DMS114 treated with DMSO at 0.1 percent for 48 hours (cell line): ENCODE measurements around the gene EEF1AKMT1.
"Not testable (repeated sequence)": the region's sequence is repeated elsewhere in the genome, so short reads cannot be mapped to it uniquely, and the experiment has no call there.

Source experiments
- DNase-seq: peaks from one replicate; lab custom pipeline; 2025; ENCODE audit not compliant: unreplicated experiment; lab: John Stamatoyannopoulos, UW

Gene EEF1AKMT1

DNA sequence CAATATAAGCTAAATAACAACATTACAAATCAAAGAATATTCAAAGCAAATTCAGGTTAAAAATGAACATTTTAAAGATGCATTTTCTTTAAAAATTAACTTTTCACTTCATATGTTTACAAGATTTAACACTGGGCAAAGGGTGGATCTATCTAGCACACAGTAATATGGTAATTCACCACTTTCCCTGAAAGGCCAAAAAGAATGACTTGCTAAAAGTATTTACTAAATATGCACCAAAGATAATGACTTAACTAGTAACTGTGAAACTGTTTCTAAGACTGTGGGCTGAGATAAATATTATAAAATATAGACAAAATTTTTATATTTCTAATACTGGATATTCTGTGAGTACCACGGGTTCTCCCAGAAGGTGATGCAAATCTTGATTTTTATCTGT lies 4.5 kb upstream of the EEF1AKMT1 start:
- DNase-seq = no peak

DNA sequence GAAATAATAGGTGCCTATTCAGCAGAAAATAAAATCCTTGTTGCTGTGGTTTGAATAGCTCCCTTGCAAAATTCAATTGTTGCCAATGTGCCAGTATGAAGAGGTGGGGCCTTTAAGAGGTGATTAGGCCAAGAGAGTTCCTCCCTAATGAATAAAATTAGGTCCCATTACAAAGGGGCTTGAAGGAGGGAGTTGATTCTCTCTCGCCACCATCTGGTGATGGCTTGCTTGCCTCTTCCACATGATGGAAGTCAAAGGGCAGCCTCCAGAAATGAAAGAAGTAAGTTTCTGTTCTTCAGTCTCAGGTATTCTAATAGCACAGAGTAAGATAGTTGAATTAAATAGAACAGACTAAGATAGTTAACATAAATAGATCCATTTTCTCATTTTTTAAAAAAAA lies 3.0 kb upstream of the EEF1AKMT1 start:
- DNase-seq = no peak

DNA sequence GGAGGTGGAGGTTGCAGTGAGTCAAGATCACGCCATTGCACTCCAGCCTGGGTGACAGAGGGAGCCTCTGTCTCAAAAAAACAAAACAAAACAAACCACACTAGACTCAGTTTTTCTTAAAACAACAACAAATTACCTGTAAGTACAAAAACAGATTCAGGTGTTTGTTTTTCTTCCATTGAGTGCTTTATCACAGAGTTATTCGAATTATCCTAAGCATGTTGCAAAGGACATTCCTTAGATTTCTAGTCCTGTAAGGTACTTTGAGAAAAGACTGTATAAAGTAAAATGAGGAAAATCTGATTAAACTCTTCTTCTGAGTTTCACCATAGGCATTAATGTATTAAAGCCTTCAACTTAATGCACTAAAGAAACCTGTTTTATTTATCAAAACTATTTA lies 2.2 kb upstream of the EEF1AKMT1 start:
- no peak for DNase-seq

DNA sequence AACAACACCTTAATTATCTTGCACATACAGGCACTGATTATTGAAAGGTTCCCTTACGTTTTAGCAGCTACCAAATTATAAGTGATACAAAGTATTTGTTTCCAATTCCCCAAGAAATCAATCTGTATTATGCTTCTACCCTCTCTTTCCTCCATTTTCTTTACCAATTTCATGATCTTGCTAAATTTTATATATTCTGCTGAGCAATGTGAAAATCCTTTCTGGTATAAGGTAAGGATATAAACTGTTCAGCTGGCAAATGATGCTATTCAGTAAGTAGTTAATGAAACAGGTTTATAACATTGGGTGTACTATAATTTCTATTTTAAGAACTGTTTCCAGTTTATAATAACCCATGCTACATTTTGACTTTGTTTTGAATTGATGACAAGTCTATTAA lies 985 bp upstream of the EEF1AKMT1 start:
- no peak for DNase-seq

DNA sequence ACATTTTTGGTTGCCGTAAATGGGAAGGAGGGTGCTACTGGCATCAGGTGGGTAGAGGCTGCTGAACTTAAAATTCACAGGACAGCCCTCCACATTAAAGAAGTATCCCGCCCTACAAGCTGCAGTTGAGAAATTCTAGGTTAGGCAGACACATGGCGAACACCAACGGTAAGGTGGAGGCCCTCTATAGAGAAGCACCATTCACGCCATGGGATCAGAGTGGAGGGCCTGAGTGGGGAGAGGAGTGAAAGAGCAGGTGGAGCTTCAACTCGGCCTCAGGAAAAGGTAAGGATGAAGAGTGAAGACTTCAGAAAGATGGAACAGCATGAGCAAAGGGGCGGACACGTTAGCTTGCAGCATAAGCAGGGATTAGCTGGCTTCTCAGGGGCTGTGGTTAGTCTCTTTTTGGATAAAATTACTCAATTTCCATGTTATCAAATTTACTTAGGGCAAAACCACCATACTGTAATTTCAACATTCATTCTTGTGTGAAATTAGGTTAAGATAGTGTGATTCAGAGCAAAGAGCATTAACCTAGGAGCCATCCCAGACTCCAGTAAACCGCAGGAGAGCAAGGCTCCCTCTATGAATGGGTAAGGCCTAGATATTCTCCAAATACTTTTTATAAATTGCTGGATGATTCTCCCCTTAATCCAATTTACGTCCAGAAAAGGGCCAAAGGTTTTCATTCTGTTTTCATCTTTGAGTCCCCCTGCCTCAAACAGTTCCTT lies 1.2 kb downstream of the EEF1AKMT1 start:
- no peak for DNase-seq

DNA sequence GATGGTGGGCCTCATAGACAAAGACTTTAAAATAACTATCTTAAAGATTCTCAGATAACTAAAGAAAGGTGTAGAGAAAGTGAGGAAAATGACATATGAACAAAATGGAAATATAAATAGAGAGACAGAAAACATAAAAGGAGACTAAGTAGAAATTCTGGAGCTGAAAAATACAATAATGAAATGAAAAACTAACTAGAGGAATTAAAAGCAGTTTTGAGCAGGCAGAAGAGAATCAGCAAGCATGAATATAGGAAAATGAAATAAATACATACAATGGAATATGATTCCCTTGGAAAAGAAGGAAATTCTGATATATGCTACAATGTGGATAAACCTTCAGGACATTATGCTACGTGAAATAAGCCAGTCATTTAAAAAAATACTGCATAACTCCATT lies 3.9 kb downstream of the EEF1AKMT1 start:
- DNase-seq = no peak

DNA sequence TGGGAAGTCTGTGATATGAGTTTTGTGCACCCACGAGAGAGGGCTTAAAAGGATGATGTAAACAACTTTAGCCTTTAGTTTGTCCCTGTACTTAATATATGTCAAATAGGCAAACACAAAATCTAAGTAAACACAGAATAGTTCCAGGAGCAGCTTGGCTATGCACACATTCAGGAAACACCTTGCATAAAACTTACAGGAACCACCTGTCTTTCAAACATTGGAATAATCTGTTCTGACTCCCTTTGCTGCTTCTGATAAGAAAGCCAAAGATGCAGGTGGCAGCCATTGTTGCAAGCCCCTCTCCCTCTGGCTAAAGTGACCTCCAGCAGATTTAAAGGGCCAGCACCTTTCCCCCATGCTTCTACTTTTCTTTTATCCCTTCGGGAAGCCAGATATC lies 4.7 kb downstream of the EEF1AKMT1 start:
- DNase-seq = no peak

DNA sequence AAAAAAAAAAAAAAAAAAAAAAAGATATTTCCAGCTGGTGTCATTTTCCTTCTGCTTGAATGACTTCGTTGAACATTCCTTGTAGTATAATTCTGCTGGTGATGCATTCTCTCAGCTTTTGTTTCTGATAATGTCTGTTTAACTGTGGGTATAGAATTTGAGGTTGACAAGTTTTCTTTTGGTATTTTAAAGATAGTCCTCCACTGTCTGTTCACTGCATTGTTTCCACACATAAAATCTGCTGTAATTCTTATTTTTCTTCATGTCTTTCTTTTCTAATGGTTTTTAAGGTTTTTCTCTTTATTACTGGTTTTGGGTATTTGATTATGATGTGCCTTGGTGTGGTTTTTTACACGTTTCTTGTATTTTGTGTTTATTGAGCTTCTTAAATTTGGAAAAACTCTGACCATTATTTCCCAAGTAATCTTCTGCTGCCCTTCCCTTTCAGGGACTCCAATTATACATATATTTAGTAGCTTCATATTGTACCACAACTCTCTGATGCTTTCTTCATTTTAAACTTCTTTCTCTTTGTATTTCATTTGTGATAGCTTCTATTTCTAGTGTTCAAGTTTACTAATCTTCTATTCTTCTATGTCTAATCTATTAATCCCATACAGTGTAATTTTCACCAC lies 6.3 kb downstream of the EEF1AKMT1 start:
- DNase-seq = no peak

DNA sequence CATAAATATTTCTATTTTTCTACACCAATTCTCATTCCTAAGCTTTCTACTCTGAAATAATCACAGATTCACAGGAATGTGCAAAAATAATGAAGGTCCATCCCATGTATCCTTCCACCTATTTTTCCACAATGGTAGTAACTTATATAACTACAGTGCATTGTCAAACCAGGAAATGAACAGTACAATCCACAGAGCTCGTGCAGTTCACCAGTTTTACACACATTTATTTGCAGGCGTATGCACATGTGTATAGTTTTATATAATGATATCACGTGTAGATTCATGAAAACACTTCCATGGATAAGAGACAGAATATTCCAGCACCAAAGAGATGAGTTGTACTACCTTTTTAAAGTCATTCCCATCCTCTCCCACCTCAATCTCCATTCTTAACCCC lies 12.9 kb downstream of the EEF1AKMT1 start:
- DNase-seq = no peak

DNA sequence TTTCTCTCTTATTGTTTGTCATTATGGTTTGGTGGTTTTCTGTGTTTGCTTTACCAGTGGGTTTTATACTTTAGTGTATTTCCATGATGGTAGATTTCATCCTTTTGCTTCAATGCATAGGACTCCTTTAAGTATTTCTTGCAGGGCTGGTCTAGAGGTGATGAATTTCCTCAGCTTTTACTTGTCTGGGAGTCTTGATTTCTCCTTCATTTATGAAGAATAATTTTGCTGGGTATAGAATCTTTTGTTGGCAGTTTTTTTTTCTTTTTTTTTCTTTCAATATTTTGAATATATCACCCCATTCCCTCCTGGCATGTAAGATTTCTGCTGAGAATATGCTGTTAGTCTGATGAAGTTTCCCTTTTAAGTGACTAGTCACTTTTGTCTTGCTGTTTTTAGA lies 19.8 kb downstream of the EEF1AKMT1 start:
- DNase-seq = no peak

DNA sequence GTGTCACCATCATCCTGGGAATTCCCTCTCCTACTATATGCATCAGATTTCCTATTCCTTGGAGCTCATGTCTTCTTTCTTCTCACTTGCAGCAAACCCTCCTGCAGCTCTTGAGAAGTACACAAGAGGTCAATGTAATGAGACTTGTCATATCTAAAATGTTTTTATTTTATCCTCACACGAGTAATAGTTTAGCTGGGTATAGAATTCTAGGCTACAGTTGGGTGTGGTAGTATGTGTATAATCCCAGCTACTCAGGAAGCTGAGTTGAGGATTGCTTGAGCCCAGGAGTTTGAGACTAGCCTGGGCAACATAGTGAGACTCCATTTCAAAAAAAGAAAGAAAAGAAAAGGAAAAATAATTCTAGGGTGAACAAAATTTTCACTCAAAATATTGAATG lies 24.4 kb downstream of the EEF1AKMT1 start:
- DNase-seq = no peak

DNA sequence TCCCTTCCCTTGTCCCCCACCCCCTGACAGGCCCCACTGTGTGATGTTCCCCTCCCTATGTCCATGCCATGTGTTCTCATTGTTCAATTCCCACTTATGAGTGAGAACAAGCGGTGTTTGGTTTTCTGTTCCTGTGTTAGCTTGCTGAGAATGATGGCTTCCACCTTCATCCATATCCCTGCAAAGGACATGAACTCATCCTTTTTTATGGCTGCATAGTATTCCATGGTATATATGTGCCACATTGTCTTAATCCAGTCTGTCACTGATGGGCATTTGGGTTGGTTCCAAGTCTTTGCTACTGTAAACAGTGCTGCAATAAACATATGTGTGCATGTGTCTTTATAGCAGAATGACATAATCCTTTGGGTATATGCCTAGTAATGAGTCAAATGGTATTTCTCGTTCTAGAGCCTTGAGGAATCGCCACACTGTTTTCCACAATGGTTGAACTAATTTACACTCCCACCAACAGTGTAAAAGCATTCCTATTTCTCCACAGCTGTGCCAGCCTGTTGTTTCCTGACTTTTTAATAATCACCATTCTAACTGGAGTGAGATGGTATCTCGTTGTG lies 29.8 kb downstream of the EEF1AKMT1 start:
- not testable (repeated sequence) for DNase-seq

DNA sequence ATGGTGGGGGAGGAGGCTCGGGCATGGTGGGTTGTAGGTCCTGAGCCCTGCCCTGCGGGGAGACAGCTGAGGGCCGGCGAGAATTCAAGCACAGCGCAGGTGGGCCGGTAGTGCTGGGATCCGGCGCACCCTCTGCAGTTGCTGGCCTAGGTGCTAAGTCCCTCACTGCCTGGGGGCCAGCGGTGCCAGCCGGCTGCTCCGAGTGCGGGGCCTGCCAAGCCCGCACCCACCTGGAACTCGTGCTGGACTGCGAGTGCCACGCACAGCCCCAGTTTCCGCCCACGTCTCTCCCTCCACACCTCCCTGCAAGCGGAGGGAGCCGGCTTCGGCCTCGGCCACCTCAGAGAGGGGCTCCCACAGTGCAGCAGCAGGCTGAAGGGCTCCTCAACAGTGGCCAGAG lies 33.7 kb downstream of the EEF1AKMT1 start:
- no peak for DNase-seq

DNA sequence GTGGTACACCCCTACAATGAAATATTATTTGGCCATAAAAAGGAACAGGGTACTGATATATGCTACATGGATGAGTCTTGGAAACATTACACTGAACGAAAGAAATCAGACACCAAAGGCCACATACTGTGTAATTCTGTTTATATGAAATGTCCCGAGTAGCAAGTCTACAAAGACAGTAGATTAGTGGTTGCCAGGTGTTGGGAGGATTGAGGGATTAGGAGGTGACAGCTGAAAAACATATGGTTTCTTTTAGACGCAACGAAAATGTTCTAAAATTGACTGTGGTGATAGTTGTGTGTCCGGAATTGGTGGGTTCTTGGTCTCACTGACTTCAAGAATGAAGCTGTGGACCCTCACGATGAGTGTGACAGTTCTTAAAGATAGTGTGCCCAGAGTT lies 35.1 kb downstream of the EEF1AKMT1 start:
- DNase-seq = no peak

DNA sequence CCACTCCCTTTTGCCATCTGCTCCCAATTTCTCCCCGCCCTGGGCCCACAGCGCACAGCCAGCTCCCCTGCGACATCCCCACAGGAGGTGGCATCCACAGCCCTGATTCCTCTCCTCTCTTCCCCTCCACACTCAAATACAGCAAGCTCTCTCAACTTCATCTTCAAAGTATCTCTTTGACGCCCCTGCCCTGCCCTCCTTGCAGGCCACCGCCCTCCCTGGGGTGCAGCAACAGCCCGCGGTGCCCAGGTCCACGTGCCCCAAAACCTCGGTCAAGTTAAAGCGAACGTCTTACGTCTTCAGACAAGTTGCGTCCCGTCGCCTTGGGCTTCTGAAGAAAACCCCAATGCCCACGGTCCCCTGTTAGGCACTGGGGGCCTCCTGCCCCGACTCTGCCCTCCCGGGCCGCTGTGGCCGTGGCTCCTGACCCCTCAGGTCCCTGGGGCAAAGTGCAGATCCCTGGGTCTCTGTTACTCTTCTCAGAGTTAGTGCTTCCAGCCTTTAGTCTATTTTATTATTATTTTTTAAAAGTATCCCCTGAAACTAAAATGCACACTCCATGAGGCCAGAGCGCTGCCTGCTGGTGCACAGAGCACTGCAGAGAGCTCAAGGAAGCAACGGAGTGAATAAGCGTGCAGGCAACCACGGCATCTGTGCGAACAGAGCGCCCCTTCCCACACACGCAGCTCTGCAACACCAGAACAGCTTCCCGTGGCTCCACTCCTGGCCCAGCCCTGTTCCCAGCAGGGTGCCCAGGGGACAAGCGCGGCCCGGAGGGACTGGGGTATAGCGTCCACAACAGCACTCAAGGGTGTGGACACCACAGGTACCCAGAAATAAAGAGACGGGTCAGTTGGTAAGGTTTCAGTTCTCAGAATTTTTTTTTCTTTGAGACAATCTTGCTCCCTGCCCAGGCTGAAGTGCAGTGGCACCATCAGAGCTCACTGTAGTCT lies 43.9 kb downstream of the EEF1AKMT1 start:
- DNase-seq = no peak

DNA sequence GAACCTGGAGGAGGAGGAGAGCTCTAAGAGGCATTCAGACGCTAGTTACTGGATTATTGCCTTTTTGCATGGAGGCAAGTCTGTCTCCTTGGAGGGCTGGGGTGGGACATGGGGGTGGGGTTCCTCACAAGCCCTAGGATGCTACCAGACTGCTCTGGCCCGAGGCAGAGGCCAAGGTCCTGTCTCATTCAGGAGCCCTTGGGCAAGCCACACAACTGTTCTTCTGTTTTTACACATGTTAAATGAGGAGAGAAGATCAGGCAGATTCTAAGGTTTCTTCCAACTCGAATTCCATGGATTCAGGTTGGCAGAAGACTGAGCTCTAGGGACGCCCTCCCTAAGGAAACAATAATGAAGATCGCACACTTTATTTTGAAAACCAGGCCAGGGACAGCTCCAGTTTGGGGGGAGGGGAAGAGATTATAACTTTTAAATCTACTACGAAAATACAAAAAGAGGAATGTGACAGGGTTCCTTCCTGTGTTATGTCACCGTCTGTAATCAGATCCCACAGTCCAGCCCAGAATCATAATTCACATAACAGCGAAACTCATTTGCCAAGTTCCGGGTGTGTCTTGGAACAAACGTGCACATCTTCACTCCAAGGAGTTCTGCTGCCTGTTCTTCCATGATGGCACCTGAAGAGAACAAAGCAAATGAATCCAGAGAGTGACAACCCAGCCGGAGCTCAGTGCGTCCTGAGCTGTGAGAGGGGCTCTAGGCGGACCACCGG lies 45.0 kb downstream of the EEF1AKMT1 start:
- DNase-seq = no peak

DNA sequence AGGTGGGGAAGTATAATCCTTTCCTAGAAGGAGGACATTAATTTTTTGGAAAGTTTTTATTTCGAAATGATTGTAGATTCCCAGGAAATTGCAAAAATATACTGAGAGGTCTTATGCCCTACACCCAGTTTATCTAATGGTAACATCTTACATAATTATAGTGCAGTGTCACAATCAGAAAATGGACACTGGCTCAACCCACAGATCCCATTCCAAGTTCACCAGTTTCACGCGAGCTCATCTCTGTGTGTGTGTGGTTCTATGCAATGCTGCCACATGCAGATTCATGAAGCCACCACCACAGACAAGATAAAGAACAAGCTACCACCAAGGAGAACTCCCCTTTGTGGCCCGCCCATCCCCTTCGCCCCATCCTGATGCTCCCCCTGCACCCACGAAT lies 45.9 kb downstream of the EEF1AKMT1 start:
- DNase-seq = no peak

DNA sequence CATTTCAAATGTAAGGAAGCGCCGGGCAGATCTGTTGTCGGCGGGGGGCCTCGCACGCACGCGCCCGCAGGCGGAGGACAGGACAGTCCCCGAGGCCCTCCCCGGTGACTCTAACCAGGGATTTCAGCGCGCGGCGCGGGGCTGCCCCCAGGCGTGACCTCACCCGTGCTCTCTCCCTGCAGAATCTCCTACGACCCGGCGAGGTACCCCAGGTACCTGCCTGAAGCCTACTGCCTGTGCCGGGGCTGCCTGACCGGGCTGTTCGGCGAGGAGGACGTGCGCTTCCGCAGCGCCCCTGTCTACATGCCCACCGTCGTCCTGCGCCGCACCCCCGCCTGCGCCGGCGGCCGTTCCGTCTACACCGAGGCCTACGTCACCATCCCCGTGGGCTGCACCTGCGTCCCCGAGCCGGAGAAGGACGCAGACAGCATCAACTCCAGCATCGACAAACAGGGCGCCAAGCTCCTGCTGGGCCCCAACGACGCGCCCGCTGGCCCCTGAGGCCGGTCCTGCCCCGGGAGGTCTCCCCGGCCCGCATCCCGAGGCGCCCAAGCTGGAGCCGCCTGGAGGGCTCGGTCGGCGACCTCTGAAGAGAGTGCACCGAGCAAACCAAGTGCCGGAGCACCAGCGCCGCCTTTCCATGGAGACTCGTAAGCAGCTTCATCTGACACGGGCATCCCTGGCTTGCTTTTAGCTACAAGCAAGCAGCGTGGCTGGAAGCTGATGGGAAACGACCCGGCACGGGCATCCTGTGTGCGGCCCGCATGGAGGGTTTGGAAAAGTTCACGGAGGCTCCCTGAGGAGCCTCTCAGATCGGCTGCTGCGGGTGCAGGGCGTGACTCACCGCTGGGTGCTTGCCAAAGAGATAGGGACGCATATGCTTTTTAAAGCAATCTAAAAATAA lies 52.1 kb downstream of the EEF1AKMT1 start:
- no peak for DNase-seq

DNA sequence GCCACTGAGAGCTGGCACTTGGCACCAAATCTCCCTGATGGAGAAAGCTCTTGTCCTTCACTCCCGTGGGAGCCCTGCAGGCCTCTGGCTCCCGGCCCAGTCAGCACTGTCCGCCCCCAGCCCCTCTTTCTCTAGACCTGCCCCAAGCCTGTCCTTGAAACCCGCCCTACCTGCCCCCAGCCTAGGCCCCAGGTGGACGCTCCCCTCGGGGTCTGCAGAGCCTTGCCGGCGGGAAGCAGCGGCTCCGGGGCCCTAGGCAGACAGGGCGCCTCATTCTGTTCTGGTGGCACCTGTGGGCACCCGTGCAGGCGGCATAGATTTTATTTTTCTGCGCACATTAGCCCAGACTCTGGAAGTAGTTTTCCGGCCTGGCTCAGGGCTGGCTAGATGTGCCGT lies 52.7 kb downstream of the EEF1AKMT1 start:
- no peak for DNase-seq

DNA sequence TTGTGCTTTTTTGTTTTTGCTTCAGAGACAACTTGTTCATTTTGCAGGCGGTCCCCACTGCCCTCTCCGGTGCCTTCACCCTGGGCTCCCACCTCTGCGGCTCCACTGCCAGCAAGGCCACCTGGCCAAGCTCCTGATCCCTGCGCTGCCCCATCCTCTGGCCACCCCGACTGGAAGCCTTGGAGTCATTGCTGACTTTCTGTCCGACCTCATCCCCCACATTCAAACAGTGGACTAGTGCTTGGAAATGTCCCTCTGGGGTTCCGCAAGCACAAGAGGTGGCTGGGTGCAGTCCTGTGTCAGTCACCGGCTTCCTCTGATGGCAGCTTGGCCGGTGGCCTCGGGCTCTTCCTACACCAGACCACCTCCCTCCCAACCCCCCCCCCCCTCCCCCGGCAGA lies 53.3 kb downstream of the EEF1AKMT1 start:
- no peak for DNase-seq
